SU-DHL-6 (cell line): ENCODE measurements around the gene SAP30.

ENCODE experiments used
- H2AFZ ChIP-seq: fragments of 200-600 bp; sonication (generic); 2 replicates; pipeline ENCODE4 v1.6.1; 2014; ENCODE audit warnings: low read depth, mild to moderate bottlenecking, moderate library complexity, mixed read lengths, antibody characterized with exemption, low read length; ENCODE audit not compliant: severe bottlenecking
- H3F3A ChIP-seq: fragments of 200-600 bp; shearing (Covaris generic); 2 replicates; pipeline ENCODE4 v1.6.0; 2016; ENCODE audit warnings: antibody characterized with exemption, mild to moderate bottlenecking; ENCODE audit not compliant: insufficient read depth
- H3K27ac ChIP-seq: fragments of 200-600 bp; sonication (generic); 2 replicates; pipeline ENCODE4 v1.5.1; 2016; ENCODE audit warnings: low read depth, mild to moderate bottlenecking, low read length, moderate library complexity, mixed read lengths
- H3K27me3 ChIP-seq: fragments of 200-600 bp; sonication (generic), shearing (Covaris generic); 2 replicates; pipeline ENCODE4 v1.6.0; 2014; ENCODE audit warnings: mild to moderate bottlenecking, low read length
- H3K36me3 ChIP-seq: fragments of 200-600 bp; sonication (generic); 2 replicates; pipeline ENCODE4 v1.6.1; 2014; ENCODE audit warnings: mild to moderate bottlenecking, low read length, mixed read lengths
- H3K4me2 ChIP-seq: fragments of 300-600, 200-600 bp; shearing (Covaris generic), sonication (generic); 2 replicates; pipeline ENCODE4 v1.6.0; 2014; ENCODE audit warnings: low read length, low read depth, mild to moderate bottlenecking; ENCODE audit not compliant: poor library complexity, severe bottlenecking
- H3K4me3 ChIP-seq: fragments of 200-600 bp; sonication (generic); 2 replicates; pipeline ENCODE4 v1.5.1; 2014; ENCODE audit warnings: antibody characterized with exemption, low read length, mild to moderate bottlenecking, mixed read lengths; ENCODE audit not compliant: insufficient read depth, poor library complexity, severe bottlenecking
- H3K79me2 ChIP-seq: fragments of 200-600 bp; sonication (generic); 2 replicates; pipeline ENCODE4 v1.6.1; 2014; ENCODE audit warnings: mild to moderate bottlenecking, low read length, moderate library complexity; ENCODE audit not compliant: insufficient read depth
- H3K9ac ChIP-seq: fragments of 200-600 bp; sonication (generic); 2 replicates; pipeline ENCODE4 v1.7.0; 2014; ENCODE audit warnings: mild to moderate bottlenecking, low read length
- H3K9me2 ChIP-seq: fragments of 200-600 bp; sonication (generic); replicated peaks from 2 replicates; pipeline ENCODE4 v1.6.1; 2014; ENCODE audit warnings: low read length; ENCODE audit not compliant: insufficient read depth
- H3K9me3 ChIP-seq: fragments of 200-600 bp; sonication (generic); 2 replicates; pipeline ENCODE4 v1.6.1; 2014; ENCODE audit warnings: low read length, mixed read lengths; ENCODE audit not compliant: insufficient read depth
- H4K20me1 ChIP-seq: fragments of 200-600 bp; sonication (generic); 2 replicates; pipeline ENCODE4 v1.6.1; 2014; ENCODE audit warnings: low read depth, mild to moderate bottlenecking, antibody characterized with exemption, low read length, moderate library complexity, mixed read lengths
- EZH2phosphoT487 ChIP-seq: fragments of 200-600 bp; sonication (generic), shearing (Covaris generic); conservative IDR thresholded peaks from 2 replicates; pipeline ENCODE4 v1.6.1; 2018; ENCODE audit warnings: mild to moderate bottlenecking, antibody characterized with exemption, low read length, moderate library complexity, mixed read lengths
- TF ChIP-seq, protein P1 (sequence below): fragments of 200-600 bp; sonication (generic); IDR thresholded peaks from one replicate; pipeline ENCODE4 v1.5.1; 2017; ENCODE audit warnings: antibody characterized with exemption, mild to moderate bottlenecking, low read length, moderate library complexity; ENCODE audit not compliant: insufficient read depth, poor library complexity, severe bottlenecking

The SAP30 gene

DNA sequence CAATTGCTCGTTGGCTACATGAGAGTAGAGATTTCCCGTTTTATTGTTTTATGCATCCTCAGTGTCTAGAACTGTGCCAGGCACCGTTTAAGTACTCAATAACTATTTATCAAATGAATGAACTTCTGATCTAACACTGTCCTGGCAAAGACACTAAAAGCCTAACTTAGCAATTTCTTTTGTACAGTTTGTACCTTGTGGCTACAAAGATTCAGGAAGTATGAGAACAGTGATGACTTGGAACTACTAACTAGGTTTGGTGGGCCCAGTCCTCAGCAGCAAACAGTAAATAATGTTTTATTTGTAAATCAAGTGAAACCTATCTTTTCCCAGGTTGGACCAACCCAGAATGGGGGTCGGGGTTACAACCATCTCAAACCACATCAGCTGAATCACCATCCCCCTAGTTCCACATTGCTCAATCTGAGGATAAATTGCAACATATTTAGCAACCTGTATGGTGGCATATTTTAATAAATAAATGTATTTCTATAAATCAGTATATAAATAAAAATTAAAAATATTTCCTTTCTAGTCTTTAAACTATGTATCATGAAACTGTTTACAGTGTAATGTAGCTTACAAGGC, 40.4 kb downstream of the SAP30 start:
- no peaks in the 10 kb centered on the region for H4K20me1 ChIP-seq

DNA sequence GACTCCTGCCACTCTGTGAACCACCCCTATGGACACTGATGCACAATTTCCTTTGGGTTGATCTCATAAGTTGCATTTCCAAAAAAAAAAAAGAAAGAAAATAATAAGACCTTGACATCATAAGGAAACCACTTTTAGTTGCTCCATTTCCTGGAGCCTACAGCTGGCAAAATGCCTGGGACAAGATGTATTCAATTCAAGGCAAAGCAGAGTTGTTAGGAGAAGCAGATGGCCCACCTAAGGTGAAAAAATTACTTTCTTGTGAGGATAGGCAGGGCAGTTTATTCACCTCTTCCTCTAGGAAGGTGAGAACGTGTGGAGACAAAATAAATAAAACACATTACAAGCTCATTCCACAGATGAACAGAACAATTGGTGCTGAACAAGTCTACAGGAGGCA, 42.3 kb downstream of the SAP30 start:
- Histone ChIP-seq H3K9me2 (no peaks in the 10 kb centered on the region), H3K36me3 (no peaks in the 10 kb centered on the region), H2AFZ (no peak overlapping the region), H3K27me3 (no peaks in the 10 kb centered on the region), H4K20me1 (no peaks in the 10 kb centered on the region), H3K9ac (no peak overlapping the region), H3K4me2 (no peak overlapping the region), H3K9me3 (no peaks in the 10 kb centered on the region), H3K79me2 (no peaks in the 10 kb centered on the region), H3K4me3 (no peak overlapping the region), H3K27ac (no peak overlapping the region), H3F3A (no peaks in the 10 kb centered on the region)
- TF ChIP-seq, protein P1, sequence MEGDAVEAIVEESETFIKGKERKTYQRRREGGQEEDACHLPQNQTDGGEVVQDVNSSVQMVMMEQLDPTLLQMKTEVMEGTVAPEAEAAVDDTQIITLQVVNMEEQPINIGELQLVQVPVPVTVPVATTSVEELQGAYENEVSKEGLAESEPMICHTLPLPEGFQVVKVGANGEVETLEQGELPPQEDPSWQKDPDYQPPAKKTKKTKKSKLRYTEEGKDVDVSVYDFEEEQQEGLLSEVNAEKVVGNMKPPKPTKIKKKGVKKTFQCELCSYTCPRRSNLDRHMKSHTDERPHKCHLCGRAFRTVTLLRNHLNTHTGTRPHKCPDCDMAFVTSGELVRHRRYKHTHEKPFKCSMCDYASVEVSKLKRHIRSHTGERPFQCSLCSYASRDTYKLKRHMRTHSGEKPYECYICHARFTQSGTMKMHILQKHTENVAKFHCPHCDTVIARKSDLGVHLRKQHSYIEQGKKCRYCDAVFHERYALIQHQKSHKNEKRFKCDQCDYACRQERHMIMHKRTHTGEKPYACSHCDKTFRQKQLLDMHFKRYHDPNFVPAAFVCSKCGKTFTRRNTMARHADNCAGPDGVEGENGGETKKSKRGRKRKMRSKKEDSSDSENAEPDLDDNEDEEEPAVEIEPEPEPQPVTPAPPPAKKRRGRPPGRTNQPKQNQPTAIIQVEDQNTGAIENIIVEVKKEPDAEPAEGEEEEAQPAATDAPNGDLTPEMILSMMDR: no peak
- no peak for TF ChIP-seq EZH2phosphoT487

More for the DNA sequence above, 40.4 kb downstream of the SAP30 start:
- TF ChIP-seq, protein P1: no peak
- TF ChIP-seq EZH2phosphoT487: no peak
- no peak overlapping the region for H3K4me2 ChIP-seq
- H3K9ac ChIP-seq: no peak overlapping the region
- no peaks in the 10 kb centered on the region for H3K79me2 ChIP-seq
- H3K9me3 ChIP-seq: no peaks in the 10 kb centered on the region
- H3K27ac ChIP-seq: no peak overlapping the region
- no peaks in the 10 kb centered on the region for H3K9me2 ChIP-seq
- no peaks in the 10 kb centered on the region for H3F3A ChIP-seq
- H3K36me3 ChIP-seq: no peaks in the 10 kb centered on the region
- H3K4me3 ChIP-seq: no peak overlapping the region
- H2AFZ ChIP-seq: no peak overlapping the region
- no peaks in the 10 kb centered on the region for H3K27me3 ChIP-seq

DNA sequence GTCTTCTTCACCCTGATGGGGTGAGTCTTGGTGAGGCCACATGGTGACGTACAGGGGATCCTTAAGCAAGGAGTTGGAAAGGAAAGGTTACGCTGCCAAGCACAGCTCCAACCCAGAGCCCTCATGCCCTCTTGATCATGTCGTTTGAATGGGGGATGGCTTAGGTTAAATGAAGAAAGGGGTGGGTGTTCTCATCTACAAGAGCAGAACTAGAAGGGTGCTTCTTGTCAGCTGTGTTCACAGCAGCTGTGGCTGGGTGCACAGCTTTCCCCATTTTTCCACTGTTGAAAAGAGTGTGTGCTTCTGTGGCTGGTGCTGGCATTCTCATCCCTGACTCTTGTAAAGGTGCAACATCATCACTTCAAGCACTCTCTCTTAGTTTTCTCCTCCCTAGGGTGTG, 43.7 kb downstream of the SAP30 start:
- H3F3A ChIP-seq: no peaks in the 10 kb centered on the region
- no peak overlapping the region for H3K27ac ChIP-seq
- no peaks in the 10 kb centered on the region for H3K79me2 ChIP-seq
- H3K9ac ChIP-seq: no peak overlapping the region
- no peak overlapping the region for H3K4me2 ChIP-seq
- no peak overlapping the region for H2AFZ ChIP-seq
- no peaks in the 10 kb centered on the region for H3K9me2 ChIP-seq
- no peak overlapping the region for H3K4me3 ChIP-seq
- no peak for TF ChIP-seq EZH2phosphoT487
- TF ChIP-seq, protein P1: no peak
- no peaks in the 10 kb centered on the region for H4K20me1 ChIP-seq
- no peaks in the 10 kb centered on the region for H3K9me3 ChIP-seq
- H3K36me3 ChIP-seq: no peaks in the 10 kb centered on the region
- H3K27me3 ChIP-seq: no peaks in the 10 kb centered on the region
